ENCODE measurements around the gene PHOX2B.
"Not testable (repeated sequence)": the region's sequence is repeated elsewhere in the genome, so short reads cannot be mapped to it uniquely, and the experiment has no call there.

The PHOX2B gene

GRCh38 chr4:41746440-41747229 lies 1.9 kb downstream of the PHOX2B start:
- no peak for DNase-seq (ENCODE audit: extremely low spot score)
- ChIA-PET POLR2A (no interaction called here), CTCF (no interaction called here)
- TF ChIP-seq FOXA1 (IDR thresholded peaks at IDR 0.05) (no peak), L3MBTL2 (conservative IDR thresholded peaks at IDR 0.05) (no peak), FOXM1 (IDR thresholded peaks at IDR 0.05; ENCODE audit: borderline replicate concordance) (no peak), NFRKB (IDR thresholded peaks at IDR 0.05) (no peak), SP1 (IDR thresholded peaks at IDR 0.05) (no peak), TARDBP (IDR thresholded peaks at IDR 0.05) (no peak), BHLHE40 (IDR thresholded peaks at IDR 0.05; ENCODE audit: borderline replicate concordance) (no peak), ARNT (IDR thresholded peaks at IDR 0.05) (no peak), SUZ12 (IDR thresholded peaks at IDR 0.05) (no peak), FOXK2 (IDR thresholded peaks at IDR 0.05) (no peak), HDGF (IDR thresholded peaks at IDR 0.05; ENCODE audit: borderline replicate concordance) (no peak), PKNOX1 (IDR thresholded peaks at IDR 0.05) (no peak), LEF1 (IDR thresholded peaks at IDR 0.05; ENCODE audit: borderline replicate concordance) (no peak), ZNF384 (IDR thresholded peaks at IDR 0.05) (no peak), ELF4 (IDR thresholded peaks at IDR 0.05) (no peak)

GRCh38 chr4:41746025-41746439 lies 2.5 kb downstream of the PHOX2B start:
- TF ChIP-seq NFRKB (IDR thresholded peaks at IDR 0.05) = no peak
- no peak for TF ChIP-seq CTBP1 (IDR thresholded peaks at IDR 0.05; ENCODE audit: borderline replicate concordance)
- TF ChIP-seq HDGF (IDR thresholded peaks at IDR 0.05; ENCODE audit: borderline replicate concordance) = no peak
- no peak for TF ChIP-seq FOXM1 (IDR thresholded peaks at IDR 0.05; ENCODE audit: borderline replicate concordance)
- no peak for TF ChIP-seq ZNF384 (IDR thresholded peaks at IDR 0.05)
- no peak for TF ChIP-seq FOXA1 (IDR thresholded peaks at IDR 0.05)
- TF ChIP-seq BHLHE40 (IDR thresholded peaks at IDR 0.05; ENCODE audit: borderline replicate concordance) = no peak
- no peak for TF ChIP-seq TARDBP (IDR thresholded peaks at IDR 0.05)
- TF ChIP-seq PKNOX1 (IDR thresholded peaks at IDR 0.05) = no peak
- TF ChIP-seq SP1 (IDR thresholded peaks at IDR 0.05) = no peak
- TF ChIP-seq L3MBTL2 (conservative IDR thresholded peaks at IDR 0.05) = no peak
- TF ChIP-seq LEF1 (IDR thresholded peaks at IDR 0.05; ENCODE audit: borderline replicate concordance) = no peak
- no peak for TF ChIP-seq FOXK2 (IDR thresholded peaks at IDR 0.05)
- no peak for TF ChIP-seq ELF4 (IDR thresholded peaks at IDR 0.05)
- TF ChIP-seq SUZ12 (IDR thresholded peaks at IDR 0.05) = no peak
- TF ChIP-seq ARNT (IDR thresholded peaks at IDR 0.05) = no peak
- ChIA-PET POLR2A (no interaction called here), CTCF (no interaction called here)

GRCh38 chr4:41745292-41746024 lies 3.1 kb downstream of the PHOX2B start:
- CTCF ChIA-PET = no interaction called here
- no peak for TF ChIP-seq ZNF384 (IDR thresholded peaks at IDR 0.05)
- no peak for TF ChIP-seq ARNT (IDR thresholded peaks at IDR 0.05)
- TF ChIP-seq TARDBP (IDR thresholded peaks at IDR 0.05) = no peak
- no peak for TF ChIP-seq NFRKB (IDR thresholded peaks at IDR 0.05)
- TF ChIP-seq BHLHE40 (IDR thresholded peaks at IDR 0.05; ENCODE audit: borderline replicate concordance) = no peak
- no peak for TF ChIP-seq CTBP1 (IDR thresholded peaks at IDR 0.05; ENCODE audit: borderline replicate concordance)
- TF ChIP-seq SUZ12 (IDR thresholded peaks at IDR 0.05) = no peak
- no peak for TF ChIP-seq LEF1 (IDR thresholded peaks at IDR 0.05; ENCODE audit: borderline replicate concordance)
- TF ChIP-seq SP1 (IDR thresholded peaks at IDR 0.05) = no peak
- TF ChIP-seq FOXM1 (IDR thresholded peaks at IDR 0.05; ENCODE audit: borderline replicate concordance) = no peak
- no peak for TF ChIP-seq HDGF (IDR thresholded peaks at IDR 0.05; ENCODE audit: borderline replicate concordance)
- TF ChIP-seq FOXK2 (IDR thresholded peaks at IDR 0.05) = no peak
- TF ChIP-seq ELF4 (IDR thresholded peaks at IDR 0.05) = no peak
- TF ChIP-seq PKNOX1 (IDR thresholded peaks at IDR 0.05) = no peak
- no peak for TF ChIP-seq FOXA1 (IDR thresholded peaks at IDR 0.05)
- no peak for TF ChIP-seq L3MBTL2 (conservative IDR thresholded peaks at IDR 0.05)
- POLR2A ChIA-PET = no interaction called here

More at GRCh38 chr4:41746025-41746439, 2.5 kb downstream of the PHOX2B start:
- DNase-seq (ENCODE audit: extremely low spot score) = no peak

GRCh38 chr4:41744572-41745291 lies 3.8 kb downstream of the PHOX2B start:
- TF ChIP-seq TARDBP (IDR thresholded peaks at IDR 0.05) = no peak
- TF ChIP-seq CTBP1 (IDR thresholded peaks at IDR 0.05; ENCODE audit: borderline replicate concordance) = no peak
- no peak for TF ChIP-seq ELF4 (IDR thresholded peaks at IDR 0.05)
- TF ChIP-seq ARNT (IDR thresholded peaks at IDR 0.05) = no peak
- no peak for TF ChIP-seq FOXM1 (IDR thresholded peaks at IDR 0.05; ENCODE audit: borderline replicate concordance)
- no peak for DNase-seq (ENCODE audit: extremely low spot score)
- POLR2A ChIA-PET = no interaction called here
- CTCF ChIA-PET = no interaction called here

More at GRCh38 chr4:41745292-41746024, 3.1 kb downstream of the PHOX2B start:
- no peak for DNase-seq (ENCODE audit: extremely low spot score)

- POLR2A ChIA-PET = no interaction called here
- CTCF ChIA-PET = no interaction called here
- no peak for TF ChIP-seq HDGF (IDR thresholded peaks at IDR 0.05; ENCODE audit: borderline replicate concordance)
- no peak for TF ChIP-seq ELF4 (IDR thresholded peaks at IDR 0.05)
- no peak for TF ChIP-seq CTBP1 (IDR thresholded peaks at IDR 0.05; ENCODE audit: borderline replicate concordance)
- TF ChIP-seq TARDBP (IDR thresholded peaks at IDR 0.05) = no peak
- no peak for TF ChIP-seq BHLHE40 (IDR thresholded peaks at IDR 0.05; ENCODE audit: borderline replicate concordance)
- no peak for TF ChIP-seq LEF1 (IDR thresholded peaks at IDR 0.05; ENCODE audit: borderline replicate concordance)
- no peak for TF ChIP-seq FOXK2 (IDR thresholded peaks at IDR 0.05)
- no peak for TF ChIP-seq L3MBTL2 (conservative IDR thresholded peaks at IDR 0.05)
- no peak for TF ChIP-seq FOXA1 (IDR thresholded peaks at IDR 0.05)
- TF ChIP-seq SP1 (IDR thresholded peaks at IDR 0.05) = no peak
- DNase-seq (ENCODE audit: extremely low spot score) = no peak
These were observed 7.2 kb downstream of the PHOX2B start for GRCh38 chr4:41741354-41741753.

GRCh38 chr4:41737491-41737890 lies 11.0 kb downstream of the PHOX2B start:
- CTCF ChIA-PET; POLR2A ChIA-PET; DNase-seq (ENCODE audit: extremely low spot score): not testable (repeated sequence)

Data from HEK293T (cell line).